Stimulated activated CD4-positive, alpha-beta T cell treated with anti-CD3 and anti-CD28 coated beads, Interleukin-4, amount 100 ng/mL, for 1 hour (primary cell): ENCODE measurements around the gene TECPR1.

Source experiments
- DNase-seq: peaks from one replicate; pipeline ENCODE4 v3.0.0-alpha.2; 2020

The TECPR1 gene

GRCh38 chr7:98242342-98242741 is 9.7 kb downstream of the TECPR1 start:
- no peak for DNase-seq

GRCh38 chr7:98241674-98242241 is 10.3 kb downstream of the TECPR1 start:
- no peak for DNase-seq

GRCh38 chr7:98240961-98241673 is 10.9 kb downstream of the TECPR1 start:
- peak; percentile 27 for DNase-seq

DNA sequence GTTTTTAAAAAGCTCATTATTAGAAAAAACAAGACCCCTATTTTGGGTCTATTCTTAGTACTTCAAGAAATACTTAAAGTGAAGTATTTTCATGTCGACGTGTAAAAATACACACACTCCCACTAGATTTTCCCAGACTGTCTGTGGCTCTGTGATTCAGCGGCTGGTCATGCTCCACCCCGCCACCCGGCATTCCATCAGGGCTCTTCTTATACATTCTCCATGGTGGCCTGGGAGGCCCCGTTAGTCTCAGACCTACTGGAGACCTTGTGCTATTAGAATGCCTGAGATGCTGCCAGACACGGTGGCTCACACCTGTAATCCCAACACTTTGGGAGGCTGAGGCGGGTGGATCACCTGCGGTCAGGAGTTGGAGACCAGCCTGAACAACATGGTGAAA is 13.1 kb downstream of the TECPR1 start:
- no peak for DNase-seq

DNA sequence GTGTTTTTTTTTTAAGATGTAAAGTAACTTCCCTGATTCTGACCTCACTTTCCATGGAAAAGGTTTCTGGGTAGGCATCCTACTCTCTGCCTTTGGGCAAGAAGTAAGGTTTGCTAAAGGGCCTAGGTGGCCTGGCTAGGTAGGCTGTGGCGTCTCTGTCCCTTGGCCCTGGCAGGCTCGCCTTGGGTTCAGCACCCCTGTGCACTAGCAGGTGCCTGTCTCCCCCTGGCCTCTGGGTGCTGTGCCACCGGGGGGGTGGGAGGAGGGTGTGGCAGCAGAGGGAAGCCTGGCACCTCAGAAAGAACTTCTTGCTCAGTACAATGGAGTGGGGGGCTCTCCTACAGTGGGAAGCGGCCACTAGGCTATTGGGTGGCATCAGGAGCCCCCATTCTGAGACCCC is 14.0 kb downstream of the TECPR1 start:
- DNase-seq = no peak

- no peak for DNase-seq
These were observed 15.5 kb downstream of the TECPR1 start for GRCh38 chr7:98236355-98237185.

GRCh38 chr7:98235901-98236300 is 16.1 kb downstream of the TECPR1 start:
- no peak for DNase-seq

DNA sequence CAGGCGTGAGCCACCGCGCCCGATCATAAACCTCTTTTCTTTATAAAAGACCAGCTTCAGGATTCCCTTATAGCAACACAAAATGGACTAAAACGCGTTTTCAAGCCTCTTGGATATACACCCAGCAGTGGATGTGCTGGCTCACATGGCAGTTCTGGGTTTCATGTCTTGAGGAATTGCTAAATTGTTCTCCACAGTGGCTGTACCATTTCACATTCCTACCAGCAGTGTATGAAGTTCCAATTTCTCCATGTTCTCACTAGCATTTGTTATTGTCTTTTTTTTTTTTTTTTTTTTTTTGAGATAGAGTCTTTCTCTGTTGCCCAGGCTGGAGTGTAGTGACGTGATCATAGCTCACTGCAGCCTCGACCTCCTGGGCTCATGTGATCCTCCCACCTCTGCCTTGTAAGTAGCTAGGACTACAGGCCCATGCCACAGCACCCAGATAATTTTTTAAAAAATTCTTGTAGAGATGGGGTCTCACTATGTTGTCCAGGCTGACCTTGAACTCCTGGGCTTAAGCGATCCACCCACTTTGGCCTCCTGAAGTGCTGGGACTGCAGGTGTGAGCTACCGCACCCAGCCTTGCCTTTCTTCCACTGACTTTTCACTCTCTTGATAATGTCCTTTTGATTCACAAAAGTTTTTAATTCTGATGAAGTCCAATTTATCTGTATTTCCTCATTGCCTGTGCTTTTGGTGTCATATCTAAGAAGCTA is 17.4 kb downstream of the TECPR1 start:
- DNase-seq = no peak

DNA sequence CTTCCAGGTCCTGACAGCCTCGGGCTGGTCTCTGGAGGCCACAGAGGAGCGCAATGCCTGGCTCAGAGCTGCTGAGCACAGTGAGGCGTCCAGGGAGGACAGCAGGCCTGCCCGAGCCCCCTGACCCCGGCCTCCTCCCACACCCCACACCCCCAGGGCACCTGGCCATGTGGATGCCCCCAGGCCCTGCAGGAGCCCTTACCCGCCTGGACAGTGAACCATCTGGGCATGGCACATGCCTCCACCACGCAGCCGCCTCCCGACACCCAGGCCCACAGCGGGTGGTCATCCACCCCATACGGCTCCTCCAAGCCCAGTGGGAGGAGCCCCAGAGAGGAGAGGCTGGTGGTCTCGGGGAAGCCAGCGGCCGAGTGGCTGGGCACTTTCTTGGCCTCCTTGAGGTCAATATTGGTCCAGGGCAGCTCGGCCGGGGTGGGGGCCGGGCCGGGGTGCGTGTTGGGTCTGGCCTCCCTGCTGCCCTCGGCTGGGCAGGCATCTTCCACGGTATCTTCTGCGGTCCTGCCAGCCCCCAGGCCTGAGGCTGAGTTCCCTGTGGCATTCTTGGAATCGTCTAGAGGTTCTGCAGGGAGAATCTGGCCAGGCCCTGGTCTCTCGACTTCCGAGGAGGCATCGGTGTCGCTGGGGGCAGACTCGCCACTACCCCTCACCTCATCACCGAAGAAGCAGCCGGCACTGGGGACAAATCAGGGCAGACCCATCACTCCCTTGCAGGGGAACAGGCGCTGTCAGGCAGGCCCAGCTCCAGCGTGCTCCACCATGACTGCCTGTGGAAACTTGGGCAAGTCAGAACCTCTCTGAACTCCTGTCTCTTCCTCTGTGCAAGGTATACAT is 18.6 kb downstream of the TECPR1 start:
- no peak for DNase-seq

- DNase-seq = no peak
These were observed 19.2 kb downstream of the TECPR1 start for GRCh38 chr7:98232799-98233198.

DNA sequence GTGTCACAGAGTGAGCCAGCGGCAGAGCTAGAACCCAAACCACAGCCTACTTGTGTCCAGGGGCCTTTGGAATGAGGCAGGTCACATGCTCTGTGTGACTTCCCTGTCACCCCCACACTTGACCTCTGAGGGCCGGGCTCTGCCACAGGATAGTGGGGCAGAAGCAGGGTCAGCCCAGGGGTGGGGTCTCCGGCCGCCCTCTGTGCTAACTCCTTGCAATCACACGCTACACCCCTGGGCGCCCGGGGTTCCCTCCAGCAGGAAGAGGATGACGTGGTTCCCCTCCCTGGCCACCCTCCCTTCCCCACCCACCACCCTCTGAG is 19.8 kb downstream of the TECPR1 start:
- DNase-seq = no peak

GRCh38 chr7:98231493-98232262 is 20.4 kb downstream of the TECPR1 start:
- no peak for DNase-seq

GRCh38 chr7:98230746-98231471 is 21.1 kb downstream of the TECPR1 start:
- no peak for DNase-seq

- no peak for DNase-seq
These were observed 21.9 kb downstream of the TECPR1 start for GRCh38 chr7:98229991-98230745.

GRCh38 chr7:98229441-98229840 is 22.6 kb downstream of the TECPR1 start:
- DNase-seq = no peak

DNA sequence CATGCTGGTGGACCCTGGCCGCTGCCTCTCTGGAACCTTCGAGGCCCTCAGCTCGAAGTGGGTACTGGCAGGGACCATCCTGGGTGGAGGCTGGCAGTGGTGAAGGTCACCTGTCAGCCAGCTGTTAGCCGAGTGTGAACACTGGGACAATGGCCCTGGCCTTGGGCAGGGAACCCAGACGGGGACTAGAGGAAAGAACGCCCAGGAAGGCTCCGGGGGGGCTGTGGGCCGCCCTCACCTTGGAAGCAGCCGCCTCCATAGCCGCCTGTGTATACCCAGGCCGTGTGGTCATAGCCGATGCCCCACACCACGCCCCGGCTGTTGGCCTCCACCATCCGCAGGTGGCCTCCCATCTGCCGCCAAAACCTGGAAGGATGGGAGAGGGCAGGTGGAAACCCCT is 23.2 kb downstream of the TECPR1 start:
- no peak for DNase-seq

DNA sequence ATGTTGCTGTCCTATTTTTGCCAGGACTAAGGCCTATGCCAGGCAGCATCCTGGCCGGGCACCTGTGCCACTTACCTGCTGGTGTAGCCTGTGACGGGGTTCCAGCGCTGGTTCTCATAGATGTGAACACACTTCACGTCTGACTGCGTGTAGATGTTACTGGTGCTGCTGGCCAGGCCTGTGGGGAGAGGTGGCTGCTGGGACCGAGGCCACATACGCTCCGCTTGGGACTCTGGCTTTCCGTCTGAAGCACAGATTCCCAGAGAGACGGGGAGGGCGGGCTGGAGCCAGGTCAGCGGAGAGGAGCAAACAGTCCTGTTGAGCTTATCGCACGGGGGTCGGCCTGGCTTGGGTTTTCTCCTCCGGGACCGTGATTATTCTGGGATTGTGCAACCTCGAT is 24.1 kb downstream of the TECPR1 start:
- no peak for DNase-seq

DNA sequence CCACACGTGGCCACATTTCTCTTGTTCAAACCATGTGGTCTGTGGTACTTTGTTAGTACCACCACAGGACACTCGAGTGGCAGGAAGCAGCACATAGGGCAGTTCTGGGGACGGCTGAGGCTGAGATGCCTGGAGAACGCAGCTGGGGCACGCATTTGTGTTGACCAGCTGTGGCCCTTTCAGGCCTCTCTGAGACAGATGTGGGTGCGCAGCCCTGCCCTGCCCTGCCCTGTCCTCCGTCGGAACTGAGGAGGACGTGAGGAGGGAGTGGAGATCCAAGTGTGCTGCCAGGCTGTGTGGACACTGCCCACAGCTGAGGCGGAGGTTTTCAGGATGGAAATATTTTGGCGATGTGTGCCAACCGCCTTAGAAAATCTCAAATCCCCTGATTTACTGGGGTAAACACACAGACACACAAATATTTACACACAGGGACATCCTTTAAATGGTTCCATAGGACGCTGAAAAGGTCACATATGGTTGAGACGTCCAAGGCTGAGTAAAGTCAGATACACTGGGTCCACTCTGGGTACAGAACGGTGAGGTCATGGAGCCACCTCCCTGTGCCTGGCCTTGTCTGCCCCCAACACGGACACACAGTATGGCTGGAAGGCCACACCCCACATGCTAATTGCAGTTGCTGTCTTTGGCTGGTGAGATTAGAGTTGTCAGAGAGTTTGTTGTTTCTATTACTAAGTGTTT is 26.0 kb downstream of the TECPR1 start:
- DNase-seq = no peak

- DNase-seq = no peak
These were observed 27.3 kb downstream of the TECPR1 start for GRCh38 chr7:98224701-98225181.
